Endometrium (tissue), 2 donors: ENCODE results near the gene CCDC8.
"Not testable (repeated sequence)": the region's sequence is repeated elsewhere in the genome, so short reads cannot be mapped to it uniquely, and the experiment has no call there.

Source experiments
- FAIRE-seq: peaks from 2 replicates; lab custom pipeline; 2012; peaks lifted over from hg19 to GRCh38; lab: Jason Lieb, UNC
- donor health status: control.
- donor health status: control.

CCDC8 gene

DNA sequence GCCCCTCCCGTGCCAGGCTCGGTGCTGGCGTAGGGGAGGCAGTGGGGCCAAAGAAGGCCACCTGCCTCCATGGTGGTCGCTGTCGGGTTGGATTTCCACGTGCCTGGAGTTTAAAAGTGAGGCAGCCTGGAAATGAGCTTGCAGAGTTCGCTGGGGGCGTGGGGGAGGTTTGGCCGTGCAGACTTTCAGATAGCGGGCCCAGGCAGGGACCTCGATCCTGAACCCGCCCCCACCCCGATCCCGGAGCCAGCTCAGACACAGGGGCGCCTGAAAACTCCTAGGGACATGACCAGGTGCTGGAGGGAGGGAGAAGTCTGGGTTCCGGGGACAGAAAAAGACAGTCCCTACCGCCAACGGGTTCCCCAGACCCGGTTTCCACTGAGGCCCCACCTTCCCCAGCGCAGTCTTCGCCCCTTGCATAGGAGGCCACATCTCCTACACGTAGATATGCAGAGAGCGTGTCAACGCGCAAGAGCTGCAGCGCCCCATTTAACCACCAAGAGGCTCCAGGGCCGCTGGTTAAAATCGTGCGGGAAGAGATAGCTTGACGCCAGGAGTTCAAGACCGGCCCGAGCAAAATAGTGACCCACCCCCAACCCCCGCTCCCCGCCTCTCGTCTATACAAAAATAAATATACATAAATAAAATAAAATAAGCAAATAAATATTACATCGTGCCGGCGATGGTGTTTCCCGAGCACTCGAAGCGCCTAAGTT is 8.5 kb downstream of the CCDC8 start:
- no peak for FAIRE-seq

DNA sequence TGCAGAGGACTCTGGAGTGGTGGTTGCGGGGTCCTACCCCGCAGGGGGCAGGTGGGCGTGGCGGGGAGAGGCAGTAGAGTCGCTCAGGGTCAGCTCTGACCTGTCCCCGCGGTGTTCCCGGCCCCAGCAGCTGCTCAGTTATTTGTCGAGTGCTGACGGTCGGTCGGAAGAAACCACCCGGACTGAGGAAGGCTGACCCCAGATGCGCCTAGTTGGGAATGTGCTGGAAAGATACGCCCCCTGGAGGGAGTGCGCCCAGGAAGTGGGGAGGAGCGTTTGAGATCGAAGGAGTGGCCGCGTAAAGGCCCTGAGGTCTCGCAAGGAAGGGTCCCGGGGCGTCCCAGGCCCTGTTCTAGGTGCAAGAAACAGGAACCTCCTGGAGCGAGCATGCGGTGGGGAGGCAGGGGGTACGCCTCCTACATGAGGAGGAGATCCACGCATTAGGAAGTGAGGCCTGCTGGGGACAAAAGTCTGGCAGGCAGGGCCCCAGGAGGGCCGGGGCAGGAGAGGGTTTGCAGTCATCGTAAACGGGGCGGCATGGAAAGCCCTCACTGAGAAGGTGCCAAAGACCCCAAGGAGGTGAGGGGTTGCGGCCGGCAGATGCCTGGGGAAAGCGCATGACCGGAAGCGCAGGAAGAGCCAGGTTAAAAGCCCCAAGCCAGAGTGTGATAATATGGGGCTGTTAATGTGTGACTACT is 9.2 kb downstream of the CCDC8 start:
- FAIRE-seq = no peak

DNA sequence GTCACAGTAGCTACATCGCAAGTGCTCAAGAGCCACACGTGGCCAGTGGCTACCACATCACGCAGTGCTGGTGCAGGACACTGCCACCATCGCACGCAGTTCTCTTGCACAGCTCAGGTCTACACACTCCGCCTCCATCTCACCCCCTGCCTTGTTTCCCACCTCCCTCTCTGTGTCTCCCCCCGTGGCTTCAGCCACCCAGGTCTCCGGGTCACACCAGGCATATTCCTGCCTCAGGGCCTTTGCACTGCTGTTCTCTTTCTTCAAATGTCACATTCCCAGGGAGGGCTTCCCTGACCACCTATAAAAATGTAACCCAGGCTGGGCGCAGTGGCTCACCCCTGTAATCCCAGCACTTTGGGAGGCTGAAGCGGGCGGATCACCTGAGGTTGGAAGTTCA is 10.6 kb downstream of the CCDC8 start:
- no peak for FAIRE-seq

- FAIRE-seq = not testable (repeated sequence)
Observed at GRCh38 chr19:46397801-46398479, 15.4 kb downstream of the CCDC8 start.

- no peak for FAIRE-seq
Observed at GRCh38 chr19:46394402-46394797, 19.0 kb downstream of the CCDC8 start.

GRCh38 chr19:46393456-46394401 is 19.6 kb downstream of the CCDC8 start:
- no peak for FAIRE-seq

DNA sequence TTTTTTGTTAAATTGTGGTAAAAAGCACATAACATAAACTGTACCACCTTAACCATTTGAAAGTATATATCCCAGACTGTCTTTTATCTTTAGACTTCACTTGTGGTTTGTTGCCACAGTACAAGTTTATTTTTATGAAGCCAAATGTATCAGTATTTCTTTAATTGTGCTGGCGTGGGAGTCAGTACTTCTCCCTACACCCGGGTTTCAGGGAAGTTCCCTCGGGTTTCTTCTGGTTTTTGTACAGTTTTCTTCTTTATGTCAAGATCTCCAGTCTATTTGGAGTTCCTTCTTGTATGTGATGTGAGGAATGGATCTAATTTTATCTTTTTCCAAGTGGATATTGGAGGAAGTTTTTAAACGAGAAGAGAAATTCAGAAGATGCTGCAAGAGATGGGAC is 20.5 kb downstream of the CCDC8 start:
- peak; percentile 65 for FAIRE-seq

- no peak for FAIRE-seq
Observed at GRCh38 chr19:46392252-46392801, 21.0 kb downstream of the CCDC8 start.

DNA sequence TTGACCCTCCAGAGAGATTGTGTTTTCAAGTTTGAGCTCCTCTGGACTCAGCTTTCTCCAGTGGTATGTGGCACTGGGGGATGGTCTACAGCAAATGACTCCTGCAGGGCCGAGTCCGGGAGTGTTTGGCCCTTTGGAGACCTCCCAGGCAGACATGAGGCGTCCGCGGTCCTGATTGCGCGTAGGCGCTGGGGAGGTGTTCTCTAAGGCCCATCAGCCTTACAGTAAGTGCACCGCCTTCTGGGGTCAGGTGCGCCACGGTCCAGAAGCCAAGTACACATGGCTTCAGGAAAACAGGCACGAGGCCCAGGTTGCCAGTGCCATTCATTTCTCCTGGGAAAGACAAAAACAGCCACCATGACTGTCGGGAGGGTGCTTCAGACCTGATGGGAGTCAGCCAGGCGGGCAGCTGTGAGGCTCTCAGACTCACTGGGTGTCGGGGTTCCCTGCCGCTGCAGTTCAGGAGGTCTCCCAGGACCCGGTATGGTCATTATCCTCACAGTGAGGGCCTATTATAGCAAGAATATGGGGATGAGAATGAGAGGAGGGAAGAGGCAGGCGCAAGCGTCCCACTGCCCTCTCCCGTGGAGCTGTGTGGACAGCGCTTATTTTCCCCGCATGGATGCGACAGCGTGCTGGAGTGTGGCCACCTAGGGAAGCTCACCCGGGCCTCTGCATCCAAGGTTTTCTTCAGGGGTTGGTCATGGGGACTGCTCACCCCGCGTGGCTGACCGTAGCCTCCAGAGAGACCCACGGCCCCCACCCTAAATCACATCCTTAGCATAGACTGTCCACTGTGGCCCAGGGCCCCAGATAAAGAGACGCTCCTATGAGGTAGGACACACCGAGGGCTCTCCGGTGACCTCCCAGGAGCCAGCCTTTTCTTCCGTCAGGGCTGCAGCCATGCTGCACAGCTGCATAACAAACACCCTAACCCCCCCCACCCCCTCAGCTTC is 21.8 kb downstream of the CCDC8 start:
- no peak for FAIRE-seq

DNA sequence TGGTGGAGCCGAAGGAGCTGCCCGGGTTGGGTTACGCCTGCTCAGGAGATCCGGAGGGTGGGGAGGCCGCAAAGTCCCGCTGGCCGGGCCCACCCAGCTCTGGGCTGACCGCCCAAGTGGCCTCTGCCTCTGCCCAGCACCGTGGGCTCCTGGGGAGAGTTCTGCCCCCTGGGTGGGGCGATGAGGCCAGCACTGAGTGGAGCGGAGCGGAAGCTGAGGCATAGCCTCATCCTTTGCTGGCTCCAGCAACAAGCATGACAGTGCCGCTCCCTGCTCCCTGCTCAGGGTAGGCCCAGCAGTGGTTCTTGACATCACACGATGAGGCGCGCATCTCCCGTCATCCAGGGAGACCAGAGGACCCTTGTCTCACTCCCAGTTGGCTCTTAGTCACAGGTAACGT is 22.5 kb downstream of the CCDC8 start:
- no peak for FAIRE-seq

- no peak for FAIRE-seq
Observed at GRCh38 chr19:46390121-46390858, 23.1 kb downstream of the CCDC8 start.

GRCh38 chr19:46388311-46389095 is 24.9 kb downstream of the CCDC8 start:
- no peak for FAIRE-seq

DNA sequence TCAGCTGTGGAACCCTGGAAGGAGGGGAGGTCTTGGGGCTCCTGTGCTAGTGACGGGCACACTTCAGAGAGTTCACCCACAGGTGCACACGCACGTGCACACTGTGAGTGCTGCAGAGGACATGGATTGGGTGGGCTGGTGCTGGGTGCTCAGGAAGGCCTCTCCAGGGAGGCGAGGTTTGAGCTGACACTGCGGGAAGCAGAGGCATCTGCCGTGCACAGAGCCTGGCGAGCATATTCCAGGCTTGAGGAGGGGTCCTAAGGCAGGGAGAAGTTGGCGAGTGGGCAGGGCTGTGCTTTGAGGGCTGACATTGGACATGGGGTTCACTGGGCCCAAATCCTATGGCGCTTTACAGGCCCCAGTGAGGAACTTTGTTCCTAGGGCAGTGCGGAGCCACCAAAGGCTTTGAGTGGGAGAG is 25.6 kb downstream of the CCDC8 start:
- FAIRE-seq = no peak

DNA sequence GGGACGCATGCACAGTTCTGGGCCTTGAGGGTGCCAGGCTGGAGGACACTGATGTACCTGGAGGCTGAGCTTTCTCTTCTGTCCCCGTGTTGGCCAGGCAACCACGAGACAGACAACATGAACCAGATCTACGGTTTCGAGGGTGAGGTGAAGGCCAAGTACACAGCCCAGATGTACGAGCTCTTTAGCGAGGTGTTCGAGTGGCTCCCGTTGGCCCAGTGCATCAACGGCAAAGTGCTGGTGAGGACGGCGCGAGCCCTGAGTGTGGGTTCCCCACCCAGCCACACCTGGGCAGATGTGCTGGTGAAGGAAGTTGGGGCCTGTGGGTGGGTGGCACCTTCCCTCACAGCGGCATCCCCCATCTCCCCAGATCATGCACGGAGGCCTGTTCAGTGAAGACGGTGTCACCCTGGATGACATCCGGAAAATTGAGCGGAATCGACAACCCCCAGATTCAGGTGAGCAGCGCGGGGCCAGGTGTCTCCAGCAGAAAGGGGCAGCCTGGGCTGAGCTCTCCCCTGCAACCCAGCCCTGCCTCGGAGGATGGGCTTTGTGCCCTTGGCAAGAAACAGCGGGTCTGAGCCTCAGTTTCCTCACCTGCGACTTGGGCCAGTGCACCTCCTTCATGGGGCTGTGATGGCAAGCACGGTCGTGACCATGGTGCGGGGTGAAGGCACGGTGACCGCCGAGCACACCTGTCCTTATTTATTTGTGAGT is 26.2 kb downstream of the CCDC8 start:
- FAIRE-seq = no peak

GRCh38 chr19:46386151-46386550 is 27.2 kb downstream of the CCDC8 start:
- no peak for FAIRE-seq

GRCh38 chr19:46385636-46386035 is 27.7 kb downstream of the CCDC8 start:
- FAIRE-seq = no peak

GRCh38 chr19:46384396-46384795 is 29.0 kb downstream of the CCDC8 start:
- no peak for FAIRE-seq

DNA sequence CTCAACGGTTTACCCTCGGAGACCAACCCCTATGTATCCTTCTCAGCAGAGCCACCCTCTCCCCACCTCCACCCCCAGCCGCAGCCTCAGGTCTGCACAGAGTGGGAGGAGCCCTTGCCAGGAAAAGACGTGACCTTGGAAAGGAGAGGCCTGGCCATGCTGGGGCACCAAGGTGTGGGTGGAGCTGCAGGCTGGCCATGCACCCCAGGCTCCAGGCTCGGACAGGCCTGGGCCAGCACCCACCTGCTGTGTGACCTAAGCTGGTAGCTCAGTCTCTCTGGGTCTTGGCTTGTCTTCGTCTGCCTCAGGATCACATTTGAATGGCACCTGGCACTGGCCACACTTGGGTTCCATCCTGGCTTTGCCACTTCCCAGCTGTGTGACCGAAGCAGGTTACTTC is 29.5 kb downstream of the CCDC8 start:
- no peak for FAIRE-seq
